GM21825 (cell line): ENCODE results near the gene NDST3.
"Not testable (repeated sequence)": the region's sequence is repeated elsewhere in the genome, so short reads cannot be mapped to it uniquely, and the experiment has no call there.

Experiments used
- ATAC-seq: cut with Tn5 transposase; IDR thresholded peaks from one replicate; pipeline ENCODE4 v1.9.1; 2021; ENCODE audit warnings: mild to moderate bottlenecking, moderate library complexity; ENCODE audit not compliant: unreplicated experiment

NDST3 gene

DNA sequence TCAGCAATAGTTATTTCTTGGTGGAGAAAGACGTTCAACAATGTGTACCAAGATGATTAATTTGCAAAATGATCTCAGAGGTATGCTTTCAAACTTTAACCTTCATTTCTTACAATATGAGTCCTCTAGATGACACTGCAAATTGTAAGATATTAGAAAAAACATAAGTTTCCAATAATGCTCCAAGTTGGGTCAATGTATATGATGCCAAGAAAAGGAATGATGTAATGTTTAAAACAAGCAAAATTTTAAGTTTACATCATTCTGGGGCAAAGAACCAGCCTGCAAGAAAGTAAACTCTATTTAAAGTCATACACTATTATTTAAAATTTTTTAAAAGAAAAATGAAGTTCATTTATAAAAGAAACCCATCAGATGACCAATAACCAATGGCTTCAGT lies 262.4 kb downstream of the NDST3 start:
- no peak for ATAC-seq

- not testable (repeated sequence) for ATAC-seq
These were observed 265.3 kb downstream of the NDST3 start for GRCh38 chr4:118299619-118300018.

- no peak for ATAC-seq
These were observed 273.4 kb downstream of the NDST3 start for GRCh38 chr4:118307643-118308042.
